NCI-H526 treated with DMSO at 0.1 percent for 48 hours (cell line): ENCODE measurements around the gene C4orf50.
A peak's percentile ranks its signal among the peaks of the same experiment; 100 is the strongest.

Source experiments
- DNase-seq: peaks from one replicate; lab custom pipeline; 2025; lab: John Stamatoyannopoulos, UW

C4orf50 gene

DNA sequence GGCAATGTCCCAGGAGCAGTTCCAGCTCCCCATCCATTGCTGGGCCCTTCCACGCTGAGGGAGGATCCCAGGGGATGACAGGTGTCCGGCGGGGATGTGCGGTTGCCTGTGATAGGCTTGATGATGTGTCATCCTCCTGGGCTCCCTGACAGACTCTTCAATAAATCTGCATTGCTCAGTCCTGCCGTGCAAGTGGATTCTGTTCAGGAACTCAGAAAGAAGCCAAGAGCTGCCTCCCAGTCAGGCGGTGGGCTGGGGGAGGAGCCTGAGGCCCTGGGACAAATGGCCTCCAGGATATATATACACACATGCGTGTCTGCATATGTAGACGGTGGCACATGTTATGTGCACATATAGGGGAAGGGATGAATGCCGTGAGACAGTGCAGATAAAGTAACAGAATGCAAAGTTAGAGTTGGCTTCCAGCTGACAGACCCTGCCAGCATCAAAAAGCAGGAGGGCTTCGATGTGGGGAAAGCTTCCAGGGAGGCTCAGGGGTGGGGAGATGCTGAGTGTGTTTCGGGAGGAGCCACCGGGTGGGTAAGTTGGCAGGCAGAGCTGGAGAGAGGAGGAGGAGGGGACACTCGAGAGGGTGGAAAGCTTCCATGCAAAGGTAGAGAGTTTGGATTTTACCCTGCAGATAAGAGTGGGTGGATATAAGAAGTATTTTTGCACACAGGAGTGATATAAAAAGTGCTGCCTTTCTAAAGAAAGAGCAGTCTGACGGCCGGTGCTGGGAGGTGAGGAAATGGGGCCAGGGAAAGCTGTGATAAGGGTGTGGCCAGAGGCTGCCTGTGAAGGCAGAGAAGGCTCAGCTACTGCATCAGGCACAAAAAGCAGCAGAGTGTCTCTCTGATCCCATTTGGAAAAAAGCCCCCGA is 96.9 kb downstream of the C4orf50 start:
- DNase-seq = no peak

DNA sequence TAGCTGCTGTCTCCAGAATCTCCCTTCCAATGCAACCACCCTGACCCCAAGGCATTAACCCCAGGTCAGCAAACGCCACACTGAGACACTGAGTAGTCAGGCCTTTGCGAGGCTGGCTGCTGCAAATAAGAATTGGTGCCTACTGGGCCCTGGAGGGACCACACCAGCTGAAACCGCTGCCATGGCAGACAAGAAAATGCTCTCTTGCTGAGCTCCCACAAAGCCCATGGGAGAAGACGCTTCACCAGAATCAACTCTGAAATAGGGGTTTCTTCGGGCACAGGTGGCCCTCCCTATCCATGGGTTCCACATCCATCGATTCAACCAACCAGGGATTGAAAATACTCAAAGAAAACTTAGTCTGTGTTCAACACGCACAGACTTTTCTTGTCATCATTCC is 98.7 kb downstream of the C4orf50 start:
- DNase-seq = no peak

DNA sequence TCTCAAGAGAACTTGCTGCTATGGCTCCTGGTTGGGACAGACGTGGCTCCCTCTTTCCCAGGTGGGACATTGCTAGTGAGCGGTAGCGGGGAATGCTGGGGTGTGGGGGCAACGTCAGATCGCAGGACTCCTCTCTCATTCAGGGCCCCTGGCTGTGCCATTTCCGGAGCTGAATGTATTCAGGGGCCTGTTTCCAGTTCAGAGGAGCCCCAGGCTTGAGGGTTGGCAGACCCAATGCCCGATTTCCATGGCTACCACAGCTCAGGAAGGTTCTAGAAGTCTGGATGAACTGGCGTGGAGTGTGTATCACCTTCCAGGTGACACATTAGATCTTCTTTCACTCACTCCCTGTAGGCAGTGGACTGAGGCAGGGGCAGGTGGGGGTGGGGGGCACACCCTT is 99.2 kb downstream of the C4orf50 start:
- DNase-seq = no peak

DNA sequence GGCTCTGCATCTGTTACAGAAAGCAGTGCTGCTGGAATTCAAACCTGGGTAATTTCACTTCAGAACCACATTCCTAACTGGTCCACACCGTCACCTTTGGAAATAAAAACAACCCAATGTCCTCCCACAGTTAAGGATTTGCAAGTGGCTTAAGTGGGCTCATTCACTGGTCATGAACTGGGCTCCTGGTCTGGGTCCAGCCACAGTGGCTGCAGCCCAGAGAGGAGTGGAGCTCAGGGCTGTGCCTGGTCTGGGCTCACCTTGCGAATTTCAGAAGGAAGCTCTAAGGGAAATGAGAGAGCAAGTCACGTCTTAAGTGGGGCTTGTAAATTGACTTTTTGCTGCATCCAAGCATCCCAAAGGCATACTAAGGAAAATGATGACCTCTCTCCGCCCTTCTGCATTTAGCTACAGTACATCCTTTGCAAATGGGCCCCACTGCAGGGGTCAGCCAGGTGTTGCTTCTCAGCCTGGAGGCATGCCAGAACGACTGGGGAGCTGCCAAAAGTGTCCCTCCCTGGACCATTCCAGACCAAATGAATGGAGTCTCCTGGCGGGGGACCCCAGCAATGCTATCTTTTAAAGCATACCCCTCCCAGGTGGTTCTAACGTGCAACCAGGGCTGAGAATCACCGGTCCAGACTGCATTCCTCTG is 99.8 kb downstream of the C4orf50 start:
- no peak for DNase-seq

DNA sequence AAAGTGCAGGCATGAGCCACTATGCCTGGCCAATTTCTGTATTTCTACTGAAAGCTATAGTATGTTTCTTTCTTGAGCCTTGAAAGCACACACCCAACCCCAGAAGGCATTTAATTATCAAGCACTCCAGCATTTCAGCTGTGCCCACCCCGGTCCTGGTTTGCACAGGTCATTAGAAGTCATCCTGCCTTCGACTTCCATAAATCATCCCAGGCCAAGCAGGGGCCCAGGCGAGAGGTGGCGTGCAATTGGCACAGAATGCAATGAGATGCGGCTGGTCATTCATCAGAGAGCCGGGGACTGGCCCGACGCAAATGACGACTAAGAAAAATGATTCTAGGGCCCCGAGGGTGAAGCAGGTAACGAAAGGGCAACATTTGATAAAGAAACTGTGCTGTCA is 100.6 kb downstream of the C4orf50 start:
- DNase-seq = no peak

DNA sequence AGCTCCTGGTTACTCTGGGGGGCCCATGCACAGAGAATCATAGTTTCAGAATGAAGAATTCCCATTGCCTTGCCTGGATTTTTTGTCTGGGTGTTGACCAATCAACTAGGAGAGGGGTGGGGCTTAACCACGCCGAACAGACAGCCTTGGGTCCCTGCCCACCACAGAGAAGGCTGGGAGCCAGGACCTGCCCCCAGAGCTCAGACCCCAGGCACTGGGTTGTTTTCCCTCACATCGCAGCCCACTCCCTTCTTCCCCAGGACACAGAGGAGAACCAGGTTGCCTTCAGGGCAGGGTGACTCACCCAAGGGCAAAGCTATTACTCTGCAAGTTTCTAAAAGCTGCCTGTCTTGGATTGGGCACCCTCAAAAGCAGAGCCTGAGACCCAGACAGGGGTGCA is 102.0 kb downstream of the C4orf50 start:
- no peak for DNase-seq

DNA sequence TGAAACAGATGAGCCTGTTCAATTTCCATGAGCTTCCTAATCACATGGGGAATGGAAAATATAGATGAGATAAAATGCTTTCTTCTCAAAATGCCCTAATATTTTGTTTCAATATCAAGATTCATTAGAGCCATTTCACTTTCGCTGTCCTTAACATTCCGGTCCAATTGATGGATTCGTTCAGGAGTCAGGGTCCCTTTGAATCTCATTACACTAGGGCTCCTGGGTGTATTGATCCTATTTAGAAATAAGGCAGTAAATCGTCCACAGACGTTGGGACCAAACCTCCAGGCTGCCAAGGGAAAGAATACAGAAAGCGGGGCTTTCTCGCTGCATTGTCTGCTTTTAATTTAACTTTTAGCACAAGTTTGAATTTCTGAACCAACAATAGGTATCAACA is 104.8 kb downstream of the C4orf50 start:
- DNase-seq = no peak

DNA sequence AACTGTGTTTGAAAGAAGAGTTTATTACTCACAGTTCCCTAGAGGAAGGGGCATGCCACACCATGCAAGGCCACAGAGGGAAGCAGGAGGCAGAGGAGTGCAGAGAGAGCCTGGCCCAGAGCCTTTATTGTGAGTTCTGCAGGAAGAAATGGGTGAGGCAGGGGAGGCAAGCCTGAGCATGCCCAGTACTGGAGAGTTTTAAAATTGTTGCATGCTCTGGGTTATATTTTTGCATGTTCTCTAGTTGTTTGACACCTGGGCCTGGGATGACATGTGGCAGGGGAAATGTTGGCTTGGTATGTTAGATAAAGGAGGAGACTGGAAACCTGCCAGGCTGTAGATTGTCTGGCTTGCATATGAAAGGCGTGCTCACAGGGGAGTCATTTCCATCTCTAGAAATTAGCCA is 105.6 kb downstream of the C4orf50 start:
- DNase-seq = peak; percentile 83

DNA sequence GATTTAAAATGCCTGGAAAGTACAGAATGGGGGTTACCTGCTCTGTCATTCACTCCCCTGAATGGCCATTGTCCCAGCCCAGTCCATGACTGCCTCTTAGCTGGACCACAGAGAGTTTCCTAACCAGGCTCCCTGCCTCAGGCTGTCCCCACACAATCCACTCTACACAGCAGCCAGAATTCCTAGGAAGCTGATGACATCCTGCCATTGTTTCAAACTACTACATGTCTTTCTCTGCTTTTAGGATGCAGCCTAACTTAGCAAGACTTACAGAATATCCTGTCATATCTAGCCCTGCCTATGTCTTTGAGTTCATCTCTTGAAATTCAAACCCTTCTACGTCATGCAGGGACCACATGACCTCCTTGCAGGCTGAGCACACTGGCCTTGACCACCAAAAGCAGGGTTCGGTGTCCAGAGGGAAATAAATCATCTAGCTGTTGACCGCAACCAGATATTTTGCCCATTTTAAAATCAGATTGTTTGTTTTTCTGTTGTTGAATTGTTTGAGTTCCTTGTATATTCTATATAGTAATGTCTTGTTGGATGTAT is 109.3 kb downstream of the C4orf50 start:
- no peak for DNase-seq

DNA sequence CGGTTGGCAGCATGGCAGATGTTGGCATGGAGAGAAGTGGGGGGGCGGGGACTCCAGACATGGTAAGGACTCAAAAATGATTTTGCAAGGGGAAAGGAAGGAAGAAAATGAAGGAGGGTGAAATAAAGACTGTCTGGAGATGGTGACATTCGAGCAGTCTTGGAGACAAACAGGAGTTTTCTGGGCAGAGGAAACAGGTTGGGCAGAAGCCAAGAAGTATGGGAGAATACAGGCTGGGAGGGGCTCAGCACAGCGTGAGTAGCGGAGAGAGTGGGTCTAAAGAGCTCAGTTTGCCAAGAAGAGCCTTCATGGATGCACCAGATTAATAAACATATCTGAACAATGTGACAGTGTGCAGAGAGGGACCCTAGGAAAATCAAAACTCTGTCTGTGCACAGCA is 112.0 kb downstream of the C4orf50 start:
- DNase-seq = no peak

DNA sequence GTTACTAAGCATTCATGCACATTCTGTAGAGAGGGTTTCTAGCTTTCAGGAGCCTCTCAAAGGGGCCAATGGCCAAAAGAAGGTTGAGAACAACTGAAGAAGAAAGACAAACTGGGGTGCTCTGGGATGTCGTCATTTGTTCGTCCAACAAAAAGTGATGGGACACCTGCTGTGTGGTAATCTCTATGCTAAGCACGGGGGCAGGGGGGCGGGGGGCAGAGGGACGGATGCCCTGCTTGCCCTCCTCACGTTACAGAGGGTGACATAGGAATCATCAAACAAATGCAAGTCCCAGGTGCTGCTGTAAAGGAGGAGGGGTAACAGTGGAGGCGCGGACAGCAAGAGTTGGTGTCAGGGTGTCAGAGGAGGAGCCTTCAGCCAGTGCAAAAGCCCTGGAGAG is 112.5 kb downstream of the C4orf50 start:
- no peak for DNase-seq

DNA sequence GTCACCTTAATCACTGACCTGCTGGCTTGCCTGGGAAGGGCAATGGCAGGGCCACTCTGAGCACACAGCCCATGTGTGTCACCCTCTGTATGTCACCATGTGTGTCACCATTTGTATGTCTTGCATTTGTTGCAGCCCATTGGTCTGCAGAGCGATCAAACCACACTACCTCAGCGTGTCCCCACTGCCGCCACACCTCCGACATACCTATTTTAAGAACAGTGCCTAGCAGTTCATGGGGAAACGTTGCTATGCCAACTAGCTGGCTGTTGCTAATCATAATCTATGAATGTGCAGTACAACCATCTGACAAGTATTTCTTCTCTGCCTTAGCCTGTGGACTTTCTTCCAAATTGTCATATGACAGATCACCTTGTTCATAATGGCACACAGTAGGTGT is 117.4 kb downstream of the C4orf50 start:
- no peak for DNase-seq

DNA sequence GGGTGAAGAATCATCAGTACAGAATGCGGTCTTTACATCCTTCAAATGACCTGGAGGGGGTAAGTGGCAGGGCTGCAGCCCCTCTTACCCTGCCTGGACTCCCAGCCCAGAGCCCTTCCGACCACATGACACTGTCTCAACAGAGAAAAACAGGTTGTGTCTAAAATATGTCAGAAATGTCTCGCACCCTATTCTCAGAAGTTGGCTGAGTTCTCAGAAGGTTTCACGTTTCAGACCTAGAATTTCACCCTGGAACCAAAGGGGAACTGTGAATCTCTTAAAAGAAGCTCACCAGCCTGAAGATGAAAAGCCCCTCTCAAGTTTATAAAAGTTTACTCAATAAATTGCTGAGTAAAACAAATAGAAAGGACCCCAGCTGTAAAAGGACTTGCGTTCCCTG is 118.3 kb downstream of the C4orf50 start:
- DNase-seq = no peak

DNA sequence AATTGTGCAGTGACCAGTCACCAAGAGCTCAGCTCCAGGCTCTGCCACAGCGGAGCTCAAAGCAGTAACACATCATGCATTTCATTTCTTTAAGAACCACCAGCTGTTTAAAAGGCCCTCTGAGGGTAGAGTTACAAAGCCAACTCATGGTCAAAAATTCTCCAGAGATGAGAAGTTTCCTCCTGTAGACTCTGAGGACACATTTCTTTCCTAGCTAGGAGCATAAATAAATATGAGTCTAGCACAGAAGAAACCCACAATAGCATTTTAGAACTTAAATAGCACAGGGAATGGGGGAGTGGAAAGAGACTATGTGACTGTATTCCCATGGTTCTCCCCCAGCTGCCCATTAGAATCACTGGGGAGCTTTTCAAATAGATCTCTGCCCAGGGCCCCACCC is 118.8 kb downstream of the C4orf50 start:
- no peak for DNase-seq

DNA sequence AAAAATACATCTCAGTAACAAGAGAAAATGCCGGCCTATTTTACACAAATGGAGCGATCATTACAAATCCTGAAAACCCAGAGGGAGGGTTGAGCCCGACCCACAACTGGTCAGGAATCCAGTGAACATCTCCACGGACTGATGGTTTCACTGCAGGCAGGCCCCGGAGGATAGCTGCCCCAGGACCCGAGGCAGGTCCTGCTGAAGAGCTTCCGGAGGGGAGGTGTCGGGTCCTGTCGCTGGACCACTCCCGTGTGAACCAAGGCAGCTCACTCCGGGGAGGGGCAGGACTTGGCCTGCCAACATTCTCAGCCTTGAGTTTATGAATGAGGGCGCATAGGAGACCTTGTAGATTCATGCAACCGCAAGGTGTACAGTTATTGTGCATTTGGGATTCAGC is 120.6 kb downstream of the C4orf50 start:
- no peak for DNase-seq

DNA sequence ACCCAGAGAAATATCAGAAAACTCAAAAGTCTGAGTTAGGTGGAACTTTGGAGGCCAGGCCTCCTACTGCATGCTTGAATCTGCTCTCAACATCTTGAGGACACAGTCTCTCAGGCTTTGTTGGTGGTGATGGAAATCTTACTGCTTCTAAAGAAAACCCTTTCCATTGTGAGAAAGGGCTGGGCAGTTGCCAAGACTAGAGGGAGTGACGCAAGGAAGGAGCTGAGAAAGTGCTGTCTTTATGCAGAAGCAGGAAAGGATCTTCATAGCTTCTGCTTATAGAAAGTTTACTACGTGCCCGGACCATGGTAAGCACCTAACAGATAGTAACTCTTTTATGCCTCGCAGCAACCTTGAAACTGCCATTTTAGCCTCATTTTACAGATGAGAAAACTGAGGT is 122.9 kb downstream of the C4orf50 start:
- DNase-seq = no peak

DNA sequence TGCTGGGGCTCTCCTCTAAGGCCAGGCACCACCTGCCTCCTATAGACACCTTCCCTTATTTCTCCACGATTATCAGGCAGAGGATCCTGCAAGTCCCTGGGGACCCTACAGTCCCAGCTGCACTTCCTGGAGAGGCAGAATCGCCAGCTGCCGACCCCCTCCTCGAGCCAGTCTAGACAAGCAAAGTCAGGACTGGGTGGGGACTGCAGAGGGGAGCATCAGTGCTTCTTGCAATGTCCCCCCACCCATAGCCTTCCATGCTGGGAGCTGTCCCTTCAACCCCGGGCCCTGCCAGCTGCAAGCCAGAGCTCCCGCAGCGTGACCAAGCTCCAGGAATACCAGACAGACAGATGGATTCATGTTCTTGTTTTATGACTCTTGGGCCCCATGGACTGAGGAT is 124.0 kb downstream of the C4orf50 start:
- DNase-seq = peak; percentile 33

DNA sequence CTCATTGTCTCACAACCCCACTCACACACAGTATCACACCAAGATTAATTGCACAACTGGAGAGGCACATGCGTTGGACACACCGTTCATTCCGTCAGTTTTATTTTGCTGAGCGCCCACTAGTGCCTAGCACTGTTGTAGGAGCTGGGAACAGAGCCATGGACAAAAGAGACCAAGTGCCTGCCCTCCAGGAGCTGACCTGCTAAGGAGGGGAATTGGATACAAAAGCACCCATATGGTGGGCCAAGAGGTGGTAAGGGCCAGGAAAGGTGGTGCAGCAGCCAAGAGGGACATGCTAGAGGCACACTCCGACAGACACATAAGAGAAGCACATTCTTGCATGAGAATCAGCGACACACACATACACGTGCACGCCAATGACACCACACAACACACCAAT is 124.6 kb downstream of the C4orf50 start:
- DNase-seq = no peak

DNA sequence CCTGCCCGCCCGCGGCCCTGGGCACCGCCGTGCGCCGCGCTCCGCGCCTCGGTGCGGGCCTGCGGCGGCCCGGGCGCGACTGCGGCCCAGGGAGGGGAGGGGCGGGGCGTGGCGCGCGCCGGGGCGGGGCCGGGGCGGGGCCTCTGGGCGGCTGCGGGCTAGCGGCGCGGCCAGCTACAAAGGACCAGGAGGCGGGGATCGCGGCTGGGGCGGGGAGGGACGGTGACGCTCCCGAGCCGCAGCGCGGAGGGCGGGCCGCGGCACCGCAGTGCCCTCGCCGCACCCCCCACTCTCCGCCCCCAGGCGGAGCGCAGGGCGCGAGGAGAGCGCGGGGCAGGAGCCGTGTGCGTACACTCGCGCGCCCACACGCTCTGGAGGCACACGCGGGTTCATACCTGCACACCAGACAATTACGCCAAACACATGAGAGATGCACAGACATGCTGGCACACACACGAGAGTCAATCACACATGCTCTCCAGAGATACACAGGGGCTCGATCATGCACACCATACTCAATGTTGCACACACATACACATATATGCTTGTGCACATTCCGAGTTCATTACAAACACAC is 125.1 kb downstream of the C4orf50 start, which contains the start of gene CRMP1:
Gene CRMP1 (minus strand): TSS at position 83 of the 577 bp plus-strand sequence. CDS start 117 bp downstream, outside the sequence.
- DNase-seq = peak; percentile 64

DNA sequence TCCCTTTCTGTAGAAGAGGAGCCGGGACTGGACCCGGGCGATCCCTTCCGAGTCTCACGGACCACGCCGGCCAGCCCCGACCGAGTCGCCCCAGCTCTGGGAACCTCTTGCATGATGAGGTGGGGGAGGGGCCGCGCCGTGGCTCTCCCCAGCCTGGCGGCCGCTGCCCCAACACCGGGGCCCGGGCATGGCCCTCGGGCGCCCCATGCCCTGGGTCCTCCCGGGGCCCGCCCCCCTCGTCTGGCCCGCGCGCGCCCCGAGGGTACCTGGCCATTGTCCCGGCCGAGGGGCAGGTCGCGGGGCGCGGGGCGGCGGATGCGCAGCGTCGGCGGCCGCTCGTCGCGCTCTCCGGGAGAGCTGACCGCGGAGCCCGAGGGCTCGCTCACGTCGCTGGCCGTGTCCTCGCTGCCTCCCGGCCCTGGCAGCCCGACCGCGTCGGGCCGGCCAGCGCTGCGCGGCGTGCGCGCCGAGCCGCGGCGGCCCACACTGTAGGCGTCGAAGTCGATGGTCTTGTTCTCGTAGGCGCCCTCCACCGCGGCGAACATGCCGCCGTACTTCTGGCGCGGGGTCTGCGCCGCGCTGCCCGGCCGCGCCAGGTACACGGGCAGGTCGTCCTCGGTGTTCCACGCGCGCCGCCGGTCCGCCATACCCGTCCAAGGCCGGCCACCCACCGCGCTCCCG is 125.8 kb downstream of the C4orf50 start:
- DNase-seq = peak; percentile 35

DNA sequence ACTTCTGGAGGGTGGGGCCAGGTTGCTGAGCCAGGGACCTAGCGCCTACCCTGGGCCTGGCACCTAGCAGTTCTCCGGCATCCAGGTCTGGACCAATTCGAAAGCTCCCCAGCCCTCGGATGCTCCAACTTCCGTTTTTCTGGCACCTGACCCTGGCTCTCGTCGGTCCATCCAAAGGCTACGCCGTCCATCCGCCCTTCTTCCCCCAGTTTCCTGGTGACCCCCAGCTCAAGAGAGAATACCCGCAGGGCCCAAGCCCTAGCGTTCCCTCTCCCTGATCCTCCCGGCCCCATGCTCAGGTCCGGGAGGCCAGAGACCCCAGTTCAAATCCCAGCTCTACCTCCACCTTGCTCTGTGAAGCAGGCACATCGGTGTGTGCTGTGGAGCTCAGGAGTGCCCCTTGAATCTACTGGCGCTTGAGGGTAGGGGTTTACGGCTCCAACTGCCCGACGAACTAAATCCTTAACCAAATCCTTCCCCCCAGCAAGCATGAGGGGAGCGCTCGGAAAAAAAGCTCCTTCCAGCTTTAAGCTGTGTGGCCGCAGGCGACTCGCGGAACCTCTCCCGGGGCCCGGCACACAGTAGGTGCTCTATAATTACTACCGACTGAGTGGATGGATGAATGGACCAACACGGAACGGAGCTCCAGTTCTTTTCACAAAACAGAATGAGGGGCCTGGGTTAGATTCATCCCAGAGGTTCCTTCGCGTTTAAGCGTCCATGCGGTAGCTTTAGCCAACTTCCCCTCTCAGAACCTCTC is 126.5 kb downstream of the C4orf50 start:
- DNase-seq = peak; percentile 37
